ENCODE results near the gene C4BPA.

C4BPA gene

GRCh38 chr1:207078578-207079132 is 25.4 kb upstream of the C4BPA start:
- Histone ChIP-seq H2AFZ (no peak overlapping the region), H3K4me1 (no peaks in the 10 kb centered on the region), H3K9me3 (ENCODE audit: control insufficient read depth, low read length) (no peaks in the 10 kb centered on the region), H3K36me3 (ENCODE audit: control insufficient read depth, insufficient read depth, low read length) (no peaks in the 10 kb centered on the region), H3K9ac (no peak overlapping the region), H3K27ac (no peak overlapping the region), H3K79me2 (no peaks in the 10 kb centered on the region), H3K4me2 (ENCODE audit: low read length) (no peak overlapping the region), H3K4me3 (ENCODE audit: low read depth, low read length) (no peak overlapping the region), H3K27me3 (ENCODE audit: control insufficient read depth, insufficient read depth, low read length) (no peaks in the 10 kb centered on the region)
- TF ChIP-seq CTCF (IDR thresholded peaks at IDR 0.05): no peak

GRCh38 chr1:207079706-207080241 is 24.3 kb upstream of the C4BPA start:
- Histone ChIP-seq H3K4me1 (no peaks in the 10 kb centered on the region), H3K9me3 (ENCODE audit: control insufficient read depth, low read length) (no peaks in the 10 kb centered on the region), H3K9ac (no peak overlapping the region), H3K4me3 (ENCODE audit: low read depth, low read length) (no peak overlapping the region), H3K27ac (no peak overlapping the region), H3K27me3 (ENCODE audit: control insufficient read depth, insufficient read depth, low read length) (no peaks in the 10 kb centered on the region), H3K4me2 (ENCODE audit: low read length) (no peak overlapping the region), H3K79me2 (no peaks in the 10 kb centered on the region), H3K36me3 (ENCODE audit: control insufficient read depth, insufficient read depth, low read length) (no peaks in the 10 kb centered on the region), H2AFZ (no peak overlapping the region)
- TF ChIP-seq CTCF (IDR thresholded peaks at IDR 0.05): no peak

- no peak overlapping the region for H2AFZ ChIP-seq
- H3K4me2 ChIP-seq (ENCODE audit: low read length): no peak overlapping the region
- H3K27ac ChIP-seq: no peak overlapping the region
- no peaks in the 10 kb centered on the region for H3K36me3 ChIP-seq (ENCODE audit: control insufficient read depth, insufficient read depth, low read length)
- H3K27me3 ChIP-seq (ENCODE audit: control insufficient read depth, insufficient read depth, low read length): no peaks in the 10 kb centered on the region
- H3K79me2 ChIP-seq: no peaks in the 10 kb centered on the region
- no peaks in the 10 kb centered on the region for H3K9me3 ChIP-seq (ENCODE audit: control insufficient read depth, low read length)
- H3K4me3 ChIP-seq (ENCODE audit: low read depth, low read length): no peak overlapping the region
- no peaks in the 10 kb centered on the region for H3K4me1 ChIP-seq
- no peak overlapping the region for H3K9ac ChIP-seq
- no peak for TF ChIP-seq CTCF (IDR thresholded peaks at IDR 0.05)
Observed at GRCh38 chr1:207081088-207081487, 22.9 kb upstream of the C4BPA start.

- no peak overlapping the region for H2AFZ ChIP-seq
- H3K27me3 ChIP-seq (ENCODE audit: control insufficient read depth, insufficient read depth, low read length): no peaks in the 10 kb centered on the region
- no peaks in the 10 kb centered on the region for H3K9me3 ChIP-seq (ENCODE audit: control insufficient read depth, low read length)
- H3K9ac ChIP-seq: no peak overlapping the region
- no peak for TF ChIP-seq CTCF (IDR thresholded peaks at IDR 0.05)
- no peak overlapping the region for H3K4me3 ChIP-seq (ENCODE audit: low read depth, low read length)
- H3K36me3 ChIP-seq (ENCODE audit: control insufficient read depth, insufficient read depth, low read length): no peaks in the 10 kb centered on the region
- no peak overlapping the region for H3K27ac ChIP-seq
- H3K4me2 ChIP-seq (ENCODE audit: low read length): no peak overlapping the region
- H3K4me1 ChIP-seq: no peaks in the 10 kb centered on the region
- H3K79me2 ChIP-seq: no peaks in the 10 kb centered on the region
Observed at GRCh38 chr1:207081806-207082205, 22.2 kb upstream of the C4BPA start.

GRCh38 chr1:207084232-207084631 is 19.8 kb upstream of the C4BPA start:
- no peak overlapping the region for H3K27ac ChIP-seq
- H2AFZ ChIP-seq: no peak overlapping the region
- no peaks in the 10 kb centered on the region for H3K36me3 ChIP-seq (ENCODE audit: control insufficient read depth, insufficient read depth, low read length)
- no peak overlapping the region for H3K4me2 ChIP-seq (ENCODE audit: low read length)
- H3K9ac ChIP-seq: no peak overlapping the region
- H3K9me3 ChIP-seq (ENCODE audit: control insufficient read depth, low read length): no peaks in the 10 kb centered on the region
- no peaks in the 10 kb centered on the region for H3K27me3 ChIP-seq (ENCODE audit: control insufficient read depth, insufficient read depth, low read length)
- no peaks in the 10 kb centered on the region for H3K79me2 ChIP-seq
- H3K4me1 ChIP-seq: no peaks in the 10 kb centered on the region
- no peak overlapping the region for H3K4me3 ChIP-seq (ENCODE audit: low read depth, low read length)
- no peak for TF ChIP-seq CTCF (IDR thresholded peaks at IDR 0.05)

Measured in parathyroid adenoma (tissue), 2 donors.